GM21423 (cell line): Measurements from ENCODE around the gene USF2.

ENCODE experiments used
- ATAC-seq: cut with Tn5 transposase; IDR thresholded peaks from one replicate; pipeline ENCODE4 v1.9.1; 2021; ENCODE audit warnings: mild to moderate bottlenecking, moderate library complexity; ENCODE audit not compliant: unreplicated experiment

USF2 gene

DNA sequence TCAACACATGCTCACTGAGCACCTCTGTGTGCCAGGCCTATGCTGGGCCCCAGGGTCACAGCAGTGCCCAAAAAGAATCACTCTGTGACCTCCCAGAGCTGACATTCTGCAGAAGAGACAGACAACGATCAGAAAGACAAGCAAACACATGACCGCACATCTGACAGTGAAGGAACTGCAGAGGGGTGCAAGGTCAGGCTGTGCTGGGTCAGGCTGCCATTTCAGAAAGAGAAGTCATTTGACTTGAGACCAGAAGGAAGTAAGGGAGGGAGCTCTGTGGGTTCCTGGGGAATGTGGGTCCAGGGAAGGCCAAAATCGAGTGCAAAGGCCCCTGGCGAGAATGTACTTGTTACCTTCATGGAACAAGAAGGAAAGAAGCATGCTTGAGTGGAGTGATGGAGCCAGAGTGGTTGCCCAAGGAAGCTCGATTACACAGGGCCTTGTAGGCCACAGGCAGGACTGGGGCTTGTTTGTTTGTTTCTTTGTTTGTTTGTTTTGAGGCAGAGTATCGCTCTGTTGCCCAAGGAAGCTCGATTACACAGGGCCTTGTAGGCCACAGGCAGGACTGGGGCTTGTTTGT lies 48.8 kb downstream of the USF2 start:
- ATAC-seq, result no peak

DNA sequence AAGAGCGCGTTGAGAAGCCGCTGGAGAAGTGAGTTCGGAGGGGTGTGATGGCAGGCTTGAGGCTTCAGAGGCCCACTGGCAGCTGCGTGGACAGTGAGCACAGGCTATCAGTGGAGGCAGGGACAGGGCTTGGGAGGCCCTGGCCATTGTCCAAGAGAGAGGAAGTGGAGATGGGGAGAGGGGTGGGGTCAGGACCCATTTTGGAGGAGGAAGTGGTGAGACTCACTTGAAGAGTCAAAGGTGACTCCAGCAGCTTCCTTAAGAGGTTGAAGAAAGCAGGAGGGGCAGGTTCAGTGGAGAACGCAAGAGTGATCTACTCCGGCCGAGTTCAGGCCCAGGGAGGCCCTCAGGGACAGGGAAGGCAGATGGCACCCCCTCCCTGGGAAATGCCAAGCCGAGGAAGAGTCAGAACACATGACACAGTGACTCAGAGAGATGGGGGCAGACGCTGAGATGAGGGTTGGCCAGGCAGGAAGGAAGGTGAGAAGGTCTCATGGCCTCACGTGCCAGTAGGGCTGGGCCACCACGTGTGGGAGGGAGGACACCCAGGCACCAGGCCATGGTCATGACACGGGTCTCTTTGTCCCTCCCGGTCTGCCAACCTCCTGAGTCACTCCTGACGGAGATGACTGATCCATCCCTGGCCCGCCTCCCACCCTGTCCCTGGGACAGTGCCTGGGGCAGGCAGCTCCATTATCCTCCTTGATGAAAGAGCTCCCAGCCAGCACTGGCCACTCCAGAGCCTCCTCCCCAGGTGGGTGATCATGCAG lies 50.1 kb downstream of the USF2 start:
- no peak for ATAC-seq

- ATAC-seq, result no peak
These were observed 51.4 kb downstream of the USF2 start for GRCh38 chr19:35320065-35320713.

DNA sequence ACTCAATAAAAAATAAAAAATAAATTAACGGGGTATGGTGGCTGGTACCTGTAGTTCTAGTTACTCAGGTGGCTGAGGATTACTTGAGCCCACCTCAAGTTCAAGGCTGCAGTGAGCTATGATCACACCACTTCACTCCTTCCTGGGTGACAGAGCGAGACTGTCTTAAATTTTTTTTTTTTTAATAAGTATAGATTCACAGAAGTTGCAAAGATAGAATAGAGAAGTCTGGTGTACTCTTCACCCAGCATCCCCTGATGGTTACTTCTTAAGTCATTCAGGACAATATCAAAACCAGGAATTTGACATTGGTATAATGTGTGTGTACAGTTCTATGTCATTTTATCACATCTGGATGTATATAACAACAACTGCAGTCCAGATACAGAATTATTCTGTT lies 52.5 kb downstream of the USF2 start:
- no peak for ATAC-seq

GRCh38 chr19:35322014-35322413 lies 53.3 kb downstream of the USF2 start:
- ATAC-seq, result no peak

DNA sequence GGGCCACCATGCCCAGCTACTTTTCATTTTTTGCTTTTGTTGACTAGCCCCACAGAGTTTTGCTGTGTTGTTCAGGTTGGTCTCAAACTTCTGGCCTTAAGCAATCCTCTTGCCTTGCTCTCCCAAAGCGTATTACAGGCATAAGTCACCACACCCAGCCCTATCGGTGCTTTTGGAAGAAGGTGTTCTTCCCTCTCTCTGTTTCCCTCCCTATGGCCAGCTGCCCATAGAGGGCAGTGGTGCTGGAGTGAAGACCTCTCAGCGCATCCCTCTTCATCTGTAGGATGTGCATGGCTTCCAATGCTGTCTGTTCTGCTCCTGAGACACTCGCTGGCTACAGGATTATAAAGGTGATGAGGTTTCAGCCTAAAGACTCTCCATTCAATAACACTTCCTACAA lies 58.9 kb downstream of the USF2 start:
- ATAC-seq, result no peak

- ATAC-seq, result no peak
These were observed 60.1 kb downstream of the USF2 start, which contains the start of gene CD22 for GRCh38 chr19:35328851-35329285. TSS of gene CD22 (plus strand) at chr19:35329187. CDS start at chr19:35332041, 2,854 bp downstream.

- ATAC-seq, result no peak
These were observed 60.6 kb downstream of the USF2 start for GRCh38 chr19:35329323-35329722.
